ENCODE data around the gene HDHD5. TPM values are rescaled to one million over a fixed set of nuclear protein-coding genes. Genes with fewer than 3 reads are reported as not detected.
"Not testable (repeated sequence)": the region's sequence is repeated elsewhere in the genome, so short reads cannot be mapped to it uniquely, and the experiment has no call there.

HDHD5 gene
- polyA plus RNA-seq, 3 donors, result 30.4 to 43.6 (median 43.0) TPM

GRCh38 chr22:17167486-17167885, 8.4 kb upstream of the HDHD5 start:
- no peak for DNase-seq (ENCODE audit: extremely low read depth in 1 of 11, low read depth in 9 of 11, low spot score in 4 of 11)

- no peak for DNase-seq (ENCODE audit: extremely low read depth in 1 of 11, low read depth in 9 of 11, low spot score in 4 of 11)
Measured at GRCh38 chr22:17164392-17165024, 5.4 kb upstream of the HDHD5 start.

- no peak for DNase-seq (ENCODE audit: extremely low read depth in 1 of 11, low read depth in 9 of 11, low spot score in 4 of 11)
Measured at GRCh38 chr22:17162731-17163130, 3.7 kb upstream of the HDHD5 start.

GRCh38 chr22:17161991-17162390, 2.9 kb upstream of the HDHD5 start:
- DNase-seq (ENCODE audit: extremely low read depth in 1 of 11, low read depth in 9 of 11, low spot score in 4 of 11), result no peak

GRCh38 chr22:17159504-17159951, 451 bp upstream of the HDHD5 start:
- DNase-seq (ENCODE audit: extremely low read depth in 1 of 11, low read depth in 9 of 11, low spot score in 4 of 11), result peak in 6 of 11 donors; percentile 21 to 47 (median 43)

GRCh38 chr22:17158176-17158567, 905 bp downstream of the HDHD5 start:
- no peak for DNase-seq (ENCODE audit: extremely low read depth in 1 of 11, low read depth in 9 of 11, low spot score in 4 of 11)

- no peak for DNase-seq (ENCODE audit: extremely low read depth in 1 of 11, low read depth in 9 of 11, low spot score in 4 of 11)
Measured at GRCh38 chr22:17157714-17158113, 1.4 kb downstream of the HDHD5 start.

- no peak for DNase-seq (ENCODE audit: extremely low read depth in 1 of 11, low read depth in 9 of 11, low spot score in 4 of 11)
Measured at GRCh38 chr22:17155941-17156340, 3.1 kb downstream of the HDHD5 start.

- no peak for DNase-seq (ENCODE audit: extremely low read depth in 1 of 11, low read depth in 9 of 11, low spot score in 4 of 11)
Measured at GRCh38 chr22:17152971-17153370, 6.1 kb downstream of the HDHD5 start.

GRCh38 chr22:17152340-17152739, 6.7 kb downstream of the HDHD5 start:
- no peak for DNase-seq (ENCODE audit: extremely low read depth in 1 of 11, low read depth in 9 of 11, low spot score in 4 of 11)

- DNase-seq (ENCODE audit: extremely low read depth in 1 of 11, low read depth in 9 of 11, low spot score in 4 of 11), result no peak
Measured at GRCh38 chr22:17149076-17149815, 9.8 kb downstream of the HDHD5 start.

- DNase-seq (ENCODE audit: extremely low read depth in 1 of 11, low read depth in 9 of 11, low spot score in 4 of 11), result not testable (repeated sequence)
Measured at GRCh38 chr22:17147458-17147857, 11.6 kb downstream of the HDHD5 start.

- DNase-seq (ENCODE audit: extremely low read depth in 1 of 11, low read depth in 9 of 11, low spot score in 4 of 11), result no peak
Measured at GRCh38 chr22:17145021-17145680, 13.9 kb downstream of the HDHD5 start.

- DNase-seq (ENCODE audit: extremely low read depth in 1 of 11, low read depth in 9 of 11, low spot score in 4 of 11), result no peak
Measured at GRCh38 chr22:17143826-17144225, 15.3 kb downstream of the HDHD5 start.

- no peak for DNase-seq (ENCODE audit: extremely low read depth in 1 of 11, low read depth in 9 of 11, low spot score in 4 of 11)
Measured at GRCh38 chr22:17143101-17143500, 16.0 kb downstream of the HDHD5 start.

- DNase-seq (ENCODE audit: extremely low read depth in 1 of 11, low read depth in 9 of 11, low spot score in 4 of 11), result no peak
Measured at GRCh38 chr22:17140826-17141766, 18.0 kb downstream of the HDHD5 start.

- DNase-seq (ENCODE audit: extremely low read depth in 1 of 11, low read depth in 9 of 11, low spot score in 4 of 11), result no peak
Measured at GRCh38 chr22:17140022-17140421, 19.1 kb downstream of the HDHD5 start.

GRCh38 chr22:17138513-17138912, 20.6 kb downstream of the HDHD5 start:
- DNase-seq (ENCODE audit: extremely low read depth in 1 of 11, low read depth in 9 of 11, low spot score in 4 of 11), result no peak

GRCh38 chr22:17137861-17138425, 21.1 kb downstream of the HDHD5 start:
- DNase-seq (ENCODE audit: extremely low read depth in 1 of 11, low read depth in 9 of 11, low spot score in 4 of 11), result no peak

Data from renal cortex interstitium (tissue), 11 donors.